GM21390 (cell line): ENCODE data around the gene PDIK1L.
A peak's percentile ranks its signal among the peaks of the same experiment; 100 is the strongest.

Experiments
- ATAC-seq: cut with Tn5 transposase; IDR thresholded peaks from one replicate; pipeline ENCODE4 v1.9.1; 2021; ENCODE audit not compliant: unreplicated experiment

PDIK1L gene

DNA sequence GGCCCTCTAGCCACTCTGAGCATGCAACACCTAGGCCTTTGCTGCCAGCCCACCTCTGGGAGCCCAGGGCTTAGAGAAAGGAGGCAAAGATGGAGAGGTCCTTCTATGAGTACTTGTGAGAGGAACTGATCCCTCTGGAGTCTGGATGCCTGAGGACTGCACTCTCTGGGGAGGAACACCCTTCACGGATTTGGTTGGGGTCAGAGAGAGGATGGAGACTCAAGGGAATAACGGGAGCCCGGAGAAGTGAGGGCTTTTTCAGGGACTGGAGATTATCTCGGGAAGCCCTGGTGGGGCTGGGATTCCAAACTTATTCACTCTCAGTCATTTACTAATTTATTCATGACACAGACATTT is 57.6 kb downstream of the PDIK1L start:
- no peak for ATAC-seq

DNA sequence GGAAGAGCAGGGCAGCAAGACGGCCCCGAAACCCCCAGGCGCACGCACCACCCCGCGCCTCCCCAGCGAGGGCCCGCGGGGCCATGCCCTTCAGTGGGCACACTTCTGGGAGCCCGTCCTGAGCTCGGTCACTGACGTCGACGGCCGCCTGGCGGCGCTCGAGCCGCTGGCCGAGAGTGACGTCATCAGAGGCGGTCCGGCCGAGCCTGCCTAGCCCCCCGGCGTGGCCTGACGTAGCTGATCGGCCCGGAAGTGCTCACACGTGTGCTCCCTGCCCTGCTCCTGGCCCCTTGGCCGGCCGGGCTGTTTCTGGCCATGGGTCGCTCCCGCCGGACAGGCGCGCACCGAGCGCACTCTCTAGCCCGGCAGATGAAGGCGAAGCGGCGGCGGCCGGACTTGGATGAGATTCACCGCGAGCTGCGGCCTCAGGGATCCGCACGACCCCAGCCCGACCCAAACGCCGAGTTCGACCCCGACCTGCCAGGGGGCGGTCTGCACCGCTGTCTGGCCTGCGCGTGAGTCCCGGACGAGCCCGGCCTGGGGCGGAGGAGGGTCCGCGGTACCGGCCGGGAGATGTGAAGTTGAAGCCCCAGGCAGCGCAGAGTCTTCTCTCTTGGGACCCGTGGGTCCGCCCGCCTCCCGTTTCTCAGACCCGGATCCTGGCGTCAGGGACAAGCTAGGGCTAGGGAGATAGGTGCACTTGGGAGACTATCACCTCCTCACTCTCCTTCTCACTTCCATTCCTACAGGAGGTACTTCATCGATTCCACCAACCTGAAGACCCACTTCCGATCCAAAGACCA is 58.2 kb downstream of the PDIK1L start, which contains the start of gene ZNF593:
Gene ZNF593, plus strand, starts transcription at position 240 of the 803 bp plus-strand sequence. Its CDS starts 76 bp downstream, at position 316.
- peak; percentile 91 for ATAC-seq

DNA sequence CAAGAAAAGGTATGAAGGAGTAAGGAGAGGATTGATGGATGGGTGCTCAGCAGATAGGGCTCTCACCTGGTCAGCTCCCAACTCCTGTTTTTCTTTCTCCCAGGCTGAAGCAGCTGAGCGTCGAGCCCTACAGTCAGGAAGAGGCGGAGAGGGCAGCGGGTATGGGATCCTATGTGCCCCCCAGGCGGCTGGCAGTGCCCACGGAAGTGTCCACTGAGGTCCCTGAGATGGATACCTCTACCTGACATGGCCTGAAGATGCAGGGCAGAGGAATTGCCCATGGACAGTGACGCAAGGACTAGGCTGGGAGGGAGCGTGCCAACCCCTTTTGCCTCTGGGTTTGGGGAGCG is 58.8 kb downstream of the PDIK1L start:
- no peak for ATAC-seq

DNA sequence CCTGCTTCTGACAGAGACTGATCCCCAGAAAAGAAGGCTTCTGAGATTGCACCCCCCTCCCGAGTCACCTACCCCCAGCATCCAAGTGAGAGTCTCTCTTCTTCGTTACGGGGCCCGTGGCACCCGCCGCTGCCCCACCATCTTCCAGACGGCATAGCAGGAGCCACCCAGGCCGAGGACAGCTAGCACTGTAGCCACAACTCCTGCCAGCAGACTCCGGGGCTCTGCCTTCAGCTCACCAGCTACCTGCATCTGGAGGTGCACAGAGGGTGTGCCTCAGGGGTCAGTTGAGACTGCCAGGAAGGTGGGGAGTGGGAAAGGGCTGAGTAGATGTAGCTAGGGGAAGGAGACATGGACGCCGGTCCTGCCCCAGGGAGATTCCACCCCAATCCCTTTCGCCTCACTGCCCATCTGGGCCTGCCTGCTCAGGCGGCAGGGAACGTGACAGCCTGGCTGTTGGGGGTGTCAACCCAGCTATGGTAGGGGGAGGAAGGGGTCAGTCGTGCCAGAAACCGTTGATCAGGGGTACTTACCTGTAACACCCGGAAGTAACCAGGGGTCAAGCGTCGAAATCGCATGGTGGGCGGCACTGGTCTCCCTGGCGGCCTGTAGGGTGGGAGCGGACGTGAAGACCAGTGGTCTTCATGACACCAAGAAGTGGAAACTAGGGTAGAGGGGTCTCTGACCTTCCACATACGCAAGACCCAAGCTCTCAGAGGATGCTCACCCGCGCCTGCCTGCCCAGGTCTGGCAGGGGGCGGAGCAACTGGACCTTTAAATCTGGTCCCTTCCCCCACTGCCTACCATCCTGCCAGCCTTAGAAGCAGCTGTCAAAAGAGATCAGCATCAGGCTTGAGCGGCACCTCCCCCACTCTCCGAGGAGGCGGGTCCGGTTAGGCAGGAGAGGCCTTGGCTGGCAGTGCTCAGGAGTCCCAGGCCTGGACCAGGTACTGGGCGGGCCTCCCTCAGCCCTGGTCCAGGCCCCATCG is 59.8 kb downstream of the PDIK1L start, which contains the start of gene ZNF593OS:
Gene ZNF593OS, minus strand, starts transcription at position 749 of the 989 bp plus-strand sequence. Its CDS starts 171 bp downstream, at position 578.
- ATAC-seq: no peak
